Hepatocyte (in vitro differentiated cells): ENCODE measurements around the gene PGGT1B. TPM values are rescaled to one million over a fixed set of nuclear protein-coding genes. Genes with fewer than 3 reads are reported as not detected.

Experiments
- DNase-seq: peaks from one replicate; pipeline ENCODE4 v3.0.0-alpha.2; 2016; ENCODE audit warnings: low spot score
- H2AFZ ChIP-seq: fragments of 200-600 bp; sonication (generic); 2 replicates; pipeline ENCODE4 v1.6.0; 2016; ENCODE audit warnings: antibody characterized with exemption, mild to moderate bottlenecking
- H3K27ac ChIP-seq: fragments of 200-600 bp; sonication (generic); 2 replicates; pipeline ENCODE4 v1.5.1; 2016; ENCODE audit warnings: mild to moderate bottlenecking
- H3K27me3 ChIP-seq: fragments of 200-600 bp; sonication (generic); 2 replicates; pipeline ENCODE4 v1.6.1; 2016
- H3K36me3 ChIP-seq: fragments of 200-600 bp; sonication (generic); replicated peaks from 2 replicates; pipeline ENCODE4 v1.5.1; 2016; ENCODE audit warnings: low read depth; ENCODE audit not compliant: insufficient read depth
- H3K4me1 ChIP-seq: fragments of 200-600 bp; sonication (generic); 2 replicates; pipeline ENCODE4 v1.5.1; 2016; ENCODE audit warnings: mild to moderate bottlenecking, moderate library complexity; ENCODE audit not compliant: insufficient read depth
- H3K4me2 ChIP-seq: fragments of 200-600 bp; sonication (generic); 2 replicates; pipeline ENCODE4 v1.6.0; 2016
- H3K4me3 ChIP-seq: fragments of 200-600 bp; sonication (generic); 2 replicates; pipeline ENCODE4 v1.5.1; 2016; ENCODE audit warnings: mild to moderate bottlenecking
- H3K79me2 ChIP-seq: fragments of 200-600 bp; sonication (generic); 2 replicates; pipeline ENCODE4 v1.6.0; 2017; ENCODE audit warnings: mild to moderate bottlenecking
- H3K9me2 ChIP-seq: fragments of 200-600 bp; sonication (generic); replicated peaks from 2 replicates; pipeline ENCODE4 v1.6.0; 2017; ENCODE audit warnings: mild to moderate bottlenecking; ENCODE audit not compliant: insufficient read depth
- H3K9me3 ChIP-seq: fragments of 200-600 bp; sonication (generic); 2 replicates; pipeline ENCODE4 v1.5.1; 2016; ENCODE audit warnings: low read depth, mild to moderate bottlenecking
- H4K20me1 ChIP-seq: fragments of 200-600 bp; sonication (generic); 2 replicates; pipeline ENCODE4 v1.6.0; 2016; ENCODE audit warnings: mild to moderate bottlenecking; ENCODE audit not compliant: insufficient read depth, poor library complexity, severe bottlenecking
- CTCF ChIP-seq: fragments of 200-600 bp; sonication (generic); IDR thresholded peaks from 2 replicates; pipeline ENCODE4 v1.5.1; 2016; ENCODE audit warnings: antibody characterized with exemption, mild to moderate bottlenecking; ENCODE audit not compliant: poor library complexity
- EZH2 ChIP-seq: fragments of 200-600 bp; sonication (generic); IDR thresholded peaks from 2 replicates; pipeline ENCODE4 v1.6.1; 2016; ENCODE audit warnings: antibody characterized with exemption, mild to moderate bottlenecking, borderline replicate concordance
- EZH2phosphoT487 ChIP-seq: fragments of 200-600 bp; sonication (generic); IDR thresholded peaks from one replicate; pipeline ENCODE4 v1.6.1; 2018; ENCODE audit warnings: antibody characterized with exemption, mild to moderate bottlenecking, low read depth, moderate library complexity; ENCODE audit not compliant: unreplicated experiment, severe bottlenecking
- WGBS: methylation state at CpG from one replicate; pipeline ENCODE4 v1.1.6; 2016; ENCODE audit warnings: low lambda C conversion rate; ENCODE audit errors: missing lambda C conversion rate; 5-methylcytosine and 5-hydroxymethylcytosine counted together
- polyA plus RNA-seq: library from polyadenylated mRNA; unstranded; fragments of >200 nt; fragmentation: Nextera tagmentation; extraction: Ambion mirVana; gene quantifications from 2 replicates; pipeline ENCODE4 v1.2.1, GENCODE V29; 2016
- total RNA-seq: library from RNA; depleted of rRNA; stranded (reverse); fragments of >200 nt; gene quantifications from 2 replicates; pipeline ENCODE4 v1.2.3, GENCODE V29; 2014

The PGGT1B gene
- total and polyA plus RNA-seq, 2 experiments from 2014 or later: 4.3 to 14.1 TPM

- H3K36me3 ChIP-seq: no peaks in the 10 kb centered on the region
- no peak overlapping the region for H2AFZ ChIP-seq
- 100% methylated on average over 6 of the region's 13 CpGs for WGBS
Measured at GRCh38 chr5:115265220-115265619, 2.5 kb upstream of the PGGT1B start.

DNA sequence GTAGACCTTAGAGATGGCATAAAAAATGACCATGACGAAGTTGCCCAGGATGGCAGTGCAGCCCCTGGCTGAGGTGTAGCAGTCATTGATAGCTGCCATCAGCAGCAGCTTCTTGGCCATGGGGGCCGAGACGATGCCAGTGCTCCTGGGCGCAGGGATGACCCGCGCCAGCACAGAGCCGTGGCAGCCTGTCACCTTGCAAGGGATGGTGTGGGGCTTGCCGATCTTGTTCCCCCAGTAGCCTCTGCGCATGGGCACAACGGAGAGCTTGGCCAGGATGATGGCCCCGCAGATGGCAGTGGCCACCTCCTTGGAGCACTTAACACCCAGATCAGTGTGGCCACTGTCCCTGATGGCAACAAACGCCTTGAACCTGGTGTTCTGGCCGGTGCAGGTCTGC lies 2.1 kb upstream of the PGGT1B start:
- no peaks in the 10 kb centered on the region for H4K20me1 ChIP-seq
- H3K4me3 ChIP-seq: no peak overlapping the region
- no peak overlapping the region for H3K4me2 ChIP-seq
- H3K9me2 ChIP-seq: no peaks in the 10 kb centered on the region
- WGBS: 98% methylated on average over 13 of the region's 13 CpGs
- H3K79me2 ChIP-seq: peaks cover 24% of the 10 kb centered on the region
- H3K27me3 ChIP-seq: no peaks in the 10 kb centered on the region
- no peaks in the 10 kb centered on the region for H3K4me1 ChIP-seq
- H3K27ac ChIP-seq: no peak overlapping the region
- no peak overlapping the region for H2AFZ ChIP-seq
- H3K36me3 ChIP-seq: no peaks in the 10 kb centered on the region
- H3K9me3 ChIP-seq: no peaks in the 10 kb centered on the region
- DNase-seq: no peak
- TF ChIP-seq EZH2phosphoT487 (no peak), CTCF (no peak), EZH2 (no peak)

More at GRCh38 chr5:115265220-115265619, 2.5 kb upstream of the PGGT1B start:
- no peaks in the 10 kb centered on the region for H4K20me1 ChIP-seq
- no peaks in the 10 kb centered on the region for H3K4me1 ChIP-seq
- no peaks in the 10 kb centered on the region for H3K9me2 ChIP-seq
- H3K4me3 ChIP-seq: no peak overlapping the region
- peaks cover 20% of the 10 kb centered on the region for H3K79me2 ChIP-seq
- H3K9me3 ChIP-seq: no peaks in the 10 kb centered on the region
- DNase-seq: no peak
- H3K27ac ChIP-seq: no peak overlapping the region
- TF ChIP-seq EZH2: no peak
- no peak for TF ChIP-seq CTCF
- TF ChIP-seq EZH2phosphoT487: no peak
- no peaks in the 10 kb centered on the region for H3K27me3 ChIP-seq
- no peak overlapping the region for H3K4me2 ChIP-seq

DNA sequence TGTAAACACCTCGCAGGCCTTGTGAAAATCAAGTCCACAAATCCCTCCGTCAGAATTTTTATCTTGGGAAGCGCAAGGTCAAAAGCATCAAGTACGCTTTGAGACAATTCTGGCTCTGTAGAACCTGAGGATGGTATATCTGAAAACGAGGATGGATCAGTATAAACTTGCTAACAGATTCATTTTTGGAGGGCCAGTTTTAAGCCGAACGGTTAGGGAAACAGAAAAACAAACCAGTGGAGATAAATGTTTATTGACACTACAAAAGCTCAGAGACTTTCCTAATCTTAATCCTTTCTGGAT lies 352 bp upstream of the PGGT1B start:
- peaks cover under 1% of the 10 kb centered on the region for H4K20me1 ChIP-seq
- no peaks in the 10 kb centered on the region for H3K9me3 ChIP-seq
- H3K27ac ChIP-seq: peak overlapping the region; percentile 94
- H3K36me3 ChIP-seq: no peaks in the 10 kb centered on the region
- H3K79me2 ChIP-seq: peaks cover 42% of the 10 kb centered on the region
- H3K4me3 ChIP-seq: peak overlapping the region; percentile 92
- TF ChIP-seq EZH2 (peak; percentile 39), CTCF (no peak), EZH2phosphoT487 (no peak)
- no peaks in the 10 kb centered on the region for H3K27me3 ChIP-seq
- H3K4me2 ChIP-seq: peak overlapping the region; percentile 91
- whole genome bisulfite sequencing: 16% methylated on average over 7 of the region's 7 CpGs
- no peaks in the 10 kb centered on the region for H3K9me2 ChIP-seq
- DNase-seq: no peak
- peak overlapping the region; percentile 100 for H2AFZ ChIP-seq
- H3K4me1 ChIP-seq: no peaks in the 10 kb centered on the region

GRCh38 chr5:115262011-115262320 lies 711 bp downstream of the PGGT1B start:
- Histone ChIP-seq H3K4me3 (peak overlapping the region; percentile 92), H3K27me3 (no peaks in the 10 kb centered on the region), H3K36me3 (no peaks in the 10 kb centered on the region), H2AFZ (peak overlapping the region; percentile 100), H3K9me2 (no peaks in the 10 kb centered on the region), H3K4me2 (peak overlapping the region; percentile 91), H3K4me1 (no peaks in the 10 kb centered on the region), H3K27ac (peak overlapping the region; percentile 94), H3K9me3 (no peaks in the 10 kb centered on the region), H3K79me2 (peaks cover 52% of the 10 kb centered on the region), H4K20me1 (peaks cover 10% of the 10 kb centered on the region)
- DNase-seq: peak; percentile 23
- WGBS: 3% methylated on average over 8 of the region's 8 CpGs
- TF ChIP-seq EZH2: no peak
- TF ChIP-seq EZH2phosphoT487: no peak
- TF ChIP-seq CTCF: no peak
